CD4-positive, alpha-beta memory T cell (primary cell): Measurements from ENCODE around the gene CCDC186. TPM values are rescaled to one million over a fixed set of nuclear protein-coding genes. Genes with fewer than 3 reads are reported as not detected.
A peak's percentile ranks its signal among the peaks of the same experiment; 100 is the strongest.

ENCODE experiments used
- CTCF ChIA-PET: fragments of 350-600 bp; sonication (Branson Sonifier 250); formaldehyde crosslinking; loops from one replicate; lab custom pipeline; 2021; ENCODE audit warnings: inconsistent platforms; ENCODE audit not compliant: partially characterized antibody; lab: Charles Lee
- POLR2A ChIA-PET: fragments of 350-600 bp; sonication (Branson Sonifier 250); formaldehyde crosslinking; loops from one replicate; lab custom pipeline; 2021; ENCODE audit not compliant: partially characterized antibody; lab: Charles Lee
- DNase-seq, 5 donors: peaks; one replicate each; pipeline versions ENCODE4 v3.0.0 to v3.0.0-alpha.2; 2020 to 2022; ENCODE audit warnings: mixed read lengths in 1 of 5
- H3K27ac ChIP-seq: one replicate; pipeline ENCODE4 v1.7.0; 2013; ENCODE audit warnings: low read depth, low read length
- H3K27me3 ChIP-seq: 2 replicates; pipeline ENCODE4 v1.7.0; 2013; ENCODE audit warnings: mild to moderate bottlenecking, low read length, moderate library complexity; ENCODE audit not compliant: insufficient read depth
- H3K36me3 ChIP-seq: 2 replicates; pipeline ENCODE4 v1.7.0; 2013; ENCODE audit warnings: mild to moderate bottlenecking, low read length, moderate library complexity; ENCODE audit not compliant: insufficient read depth
- H3K4me1 ChIP-seq: 2 replicates; pipeline ENCODE4 v1.7.0; 2013; ENCODE audit warnings: mild to moderate bottlenecking, low read length, moderate library complexity; ENCODE audit not compliant: insufficient read depth
- H3K4me3 ChIP-seq, 2 donors: one replicate each; pipeline ENCODE4 v1.7.0; 2013; ENCODE audit warnings: low read length in 2 of 2, mild to moderate bottlenecking in 1 of 2
- H3K9me3 ChIP-seq, 2 donors: one replicate each; pipeline ENCODE4 v1.7.0; 2013; ENCODE audit warnings: low read length in 2 of 2, control low read depth in 1 of 2; ENCODE audit not compliant: control insufficient read depth in 1 of 2
- H3K27ac Mint-ChIP-seq, 7 donors: one replicate each; pipeline ENCODE4 v1.8.0; 2020 to 2021; ENCODE audit warnings: mixed read lengths in 7 of 7, mild to moderate bottlenecking in 6 of 7, inconsistent platforms in 3 of 7, moderate library complexity in 3 of 7
- H3K27me3 Mint-ChIP-seq, 2 donors: one replicate each; pipeline ENCODE4 v1.8.0; 2020 to 2021; ENCODE audit warnings: mixed read lengths in 2 of 2
- H3K36me3 Mint-ChIP-seq, 2 donors: one replicate each; pipeline ENCODE4 v1.8.0; 2020 to 2021; ENCODE audit warnings: mixed read lengths in 2 of 2, inconsistent platforms in 1 of 2, mild to moderate bottlenecking in 1 of 2
- H3K4me1 Mint-ChIP-seq, 4 donors: one replicate each; pipeline ENCODE4 v1.8.0; 2020 to 2021; ENCODE audit warnings: mixed read lengths in 4 of 4, mild to moderate bottlenecking in 1 of 4
- H3K4me3 Mint-ChIP-seq, 8 donors: one replicate each; pipeline ENCODE4 v1.8.0; 2020 to 2021; ENCODE audit warnings: mixed read lengths in 8 of 8, mild to moderate bottlenecking in 7 of 8, moderate library complexity in 6 of 8, inconsistent platforms in 3 of 8
- H3K9me3 Mint-ChIP-seq, 8 donors: one replicate each; pipeline ENCODE4 v1.8.0; 2020 to 2021; ENCODE audit warnings: mixed read lengths in 8 of 8, mild to moderate bottlenecking in 5 of 8, inconsistent platforms in 3 of 8, moderate library complexity in 1 of 8
- intact Hi-C: fragments of 100-400 bp; cut with micrococcal nuclease; formaldehyde crosslinking; loops from one replicate; pipeline ENCODE4 v1.15.1; 2023
- polyA plus RNA-seq, 2 donors: library from polyadenylated mRNA; unstranded; fragments of 300-500 nt; fragmentation: Illumina TruSeq; gene quantifications; one replicate each; pipeline ENCODE4 v1.2.3, GENCODE V29; 2021
- total RNA-seq, 2 experiments: library from RNA; stranded (reverse); gene quantifications; one replicate each; pipeline ENCODE4 v1.2.3, GENCODE V29; 2021

CCDC186 gene
- total and polyA plus RNA-seq, 4 experiments from 2014 or later: 20.8 to 43.3 (median 31.4) TPM

DNA sequence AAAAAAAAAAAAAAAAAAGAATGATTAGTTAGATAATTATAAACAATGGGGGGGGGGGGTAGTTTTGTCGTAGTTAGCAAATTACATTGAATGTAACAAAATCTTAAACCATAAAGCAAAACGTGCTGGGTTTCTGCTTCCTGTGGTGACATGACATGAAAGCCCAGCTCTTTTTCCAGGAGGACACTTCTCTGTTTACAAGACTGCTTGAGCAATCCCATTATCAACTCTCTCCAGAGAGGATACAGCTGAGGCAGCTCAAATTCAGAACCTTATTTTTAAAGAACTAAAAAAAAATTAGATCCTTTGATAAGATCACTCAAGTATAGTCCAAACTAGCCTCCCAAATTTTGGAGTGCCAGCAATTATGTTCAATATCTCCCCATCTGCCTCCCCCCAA, 71.7 kb downstream of the CCDC186 start:
- CTCF ChIA-PET: interaction anchor here (0.7 to 9.3 kb wide), 6 partner anchors 8 to 397 kb away, joined by 3 to 129 read pairs (median 6); no protein-coding TSS in a partner anchor
- DNase-seq: no peak
- Mint-ChIP-seq H3K4me1 (peaks cover 20 to 31% (median 23%) of the 10 kb centered on the region in 4 donors), H3K4me3 (no peak overlapping the region), H3K27me3 (peaks cover 19 to 24% of the 10 kb centered on the region in 2 donors), H3K27ac (no peak overlapping the region), H3K36me3 (no peaks in the 10 kb centered on the region), H3K9me3 (no peaks in the 10 kb centered on the region)
- Histone ChIP-seq H3K27me3 (peaks cover 12% of the 10 kb centered on the region), H3K27ac (no peak overlapping the region), H3K9me3 (no peaks in the 10 kb centered on the region), H3K4me3 (no peak overlapping the region), H3K36me3 (no peaks in the 10 kb centered on the region), H3K4me1 (peaks cover 15% of the 10 kb centered on the region)
- POLR2A ChIA-PET: no interaction called here
- intact Hi-C loops: loop anchor here (5.0 kb wide), 1 partner anchor 230 kb away; no protein-coding TSS in a partner anchor

DNA sequence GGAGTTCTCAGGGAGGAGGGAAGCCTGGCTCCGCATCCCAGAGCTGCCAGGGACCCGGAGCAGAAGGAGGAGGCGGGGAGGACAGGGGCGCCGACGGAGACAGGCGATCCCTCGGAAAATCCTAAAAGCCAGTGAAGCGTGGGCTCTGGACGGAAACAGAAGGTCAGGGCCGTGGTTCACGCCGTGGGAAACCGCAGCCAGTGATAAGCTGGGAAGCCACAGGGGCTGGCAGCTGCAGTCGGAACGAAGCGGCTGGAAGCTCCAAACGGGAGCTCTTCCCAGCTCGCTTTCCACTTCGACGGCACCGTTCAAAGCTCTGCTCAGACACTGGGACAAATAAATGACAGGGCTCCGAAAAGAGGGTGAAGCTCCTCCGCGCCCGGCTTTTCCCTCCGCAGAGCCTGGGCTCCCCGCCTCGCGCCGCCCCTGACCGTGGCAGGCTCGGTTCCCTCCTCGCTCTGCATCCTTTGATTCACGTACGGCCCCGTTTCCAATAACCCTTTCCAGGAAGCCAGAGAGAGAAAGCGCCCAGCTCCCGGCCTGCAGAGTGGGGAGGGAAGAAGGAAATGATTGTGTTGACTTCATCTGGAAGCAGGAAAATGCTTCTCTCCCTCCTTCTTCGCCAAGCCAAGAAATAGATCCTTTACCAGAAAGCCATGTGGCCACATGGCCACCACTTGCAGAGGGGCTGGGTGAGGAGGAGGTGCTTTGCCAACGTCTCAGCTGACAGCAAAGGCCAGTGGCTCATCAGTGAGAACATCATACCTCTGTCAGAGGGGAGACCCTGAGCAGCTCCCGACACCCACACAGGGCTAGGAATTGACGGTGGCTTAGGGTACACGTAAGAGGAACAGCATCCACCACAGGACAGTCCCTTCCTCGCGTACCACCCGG, 72.9 kb downstream of the CCDC186 start:
- no peaks in the 10 kb centered on the region for H3K36me3 Mint-ChIP-seq
- Histone ChIP-seq H3K9me3 (no peaks in the 10 kb centered on the region), H3K4me3 (no peak overlapping the region), H3K4me1 (peaks cover 23% of the 10 kb centered on the region), H3K27ac (no peak overlapping the region), H3K36me3 (no peaks in the 10 kb centered on the region), H3K27me3 (peaks cover 12% of the 10 kb centered on the region)
- ChIA-PET CTCF (interaction anchor here (0.8 to 9.3 kb wide), 5 partner anchors 13 to 302 kb away, joined by 3 to 129 read pairs (median 3); no protein-coding TSS in a partner anchor), POLR2A (interaction anchor here (1.0 kb wide), 1 partner anchor 139 kb away, joined by 4 read pairs; no protein-coding TSS in a partner anchor)
- H3K27me3 Mint-ChIP-seq: peaks cover 19 to 24% of the 10 kb centered on the region in 2 donors
- intact Hi-C loops: loop anchor here (5.0 kb wide), 1 partner anchor 229 kb away; no protein-coding TSS in a partner anchor
- H3K9me3 Mint-ChIP-seq: no peaks in the 10 kb centered on the region
- H3K4me3 Mint-ChIP-seq: peak overlapping the region; percentile 49 to 86 (median 74)
- peak overlapping the region in 2 of 7 donors; percentile 5 to 61 for H3K27ac Mint-ChIP-seq
- peaks cover 28 to 40% (median 31%) of the 10 kb centered on the region in 4 donors for H3K4me1 Mint-ChIP-seq
- DNase-seq: no peak

DNA sequence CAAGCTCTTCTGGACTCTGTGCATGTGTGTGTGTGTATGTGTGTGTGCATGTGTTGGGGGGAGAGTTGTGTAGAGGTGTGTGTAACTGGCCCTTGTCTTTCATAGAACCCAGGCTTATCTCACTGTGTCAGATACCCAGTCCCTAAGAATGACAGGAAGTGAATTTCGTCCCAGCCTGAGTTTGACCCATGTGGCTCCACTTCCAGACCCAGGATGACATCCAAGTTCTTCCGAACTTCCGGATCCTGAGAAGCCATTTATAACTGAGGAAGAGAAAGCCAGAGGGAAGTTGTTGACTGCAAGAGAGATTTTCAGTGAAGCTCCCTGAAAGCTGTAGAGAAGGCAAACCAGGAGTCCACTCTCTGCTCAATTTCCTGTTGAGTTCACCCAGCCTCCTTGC, 77.1 kb downstream of the CCDC186 start:
- ChIA-PET POLR2A (no interaction called here), CTCF (no interaction called here)
- peaks cover 34% of the 10 kb centered on the region for H3K4me1 ChIP-seq
- no peaks in the 10 kb centered on the region for H3K9me3 ChIP-seq
- Mint-ChIP-seq H3K4me3 (peak overlapping the region in 3 of 8 donors; percentile 3 to 55 (median 33)), H3K27me3 (peaks cover 14 to 19% of the 10 kb centered on the region in 2 donors), H3K4me1 (peaks cover 33 to 47% (median 42%) of the 10 kb centered on the region in 4 donors), H3K36me3 (no peaks in the 10 kb centered on the region), H3K9me3 (peaks cover 0 to 3% (median 0%) of the 10 kb centered on the region in 8 donors), H3K27ac (no peak overlapping the region)
- H3K4me3 ChIP-seq: no peak overlapping the region
- H3K36me3 ChIP-seq: no peaks in the 10 kb centered on the region
- intact Hi-C loops: no loop called here
- peaks cover 12% of the 10 kb centered on the region for H3K27me3 ChIP-seq
- DNase-seq: no peak
- no peak overlapping the region for H3K27ac ChIP-seq

DNA sequence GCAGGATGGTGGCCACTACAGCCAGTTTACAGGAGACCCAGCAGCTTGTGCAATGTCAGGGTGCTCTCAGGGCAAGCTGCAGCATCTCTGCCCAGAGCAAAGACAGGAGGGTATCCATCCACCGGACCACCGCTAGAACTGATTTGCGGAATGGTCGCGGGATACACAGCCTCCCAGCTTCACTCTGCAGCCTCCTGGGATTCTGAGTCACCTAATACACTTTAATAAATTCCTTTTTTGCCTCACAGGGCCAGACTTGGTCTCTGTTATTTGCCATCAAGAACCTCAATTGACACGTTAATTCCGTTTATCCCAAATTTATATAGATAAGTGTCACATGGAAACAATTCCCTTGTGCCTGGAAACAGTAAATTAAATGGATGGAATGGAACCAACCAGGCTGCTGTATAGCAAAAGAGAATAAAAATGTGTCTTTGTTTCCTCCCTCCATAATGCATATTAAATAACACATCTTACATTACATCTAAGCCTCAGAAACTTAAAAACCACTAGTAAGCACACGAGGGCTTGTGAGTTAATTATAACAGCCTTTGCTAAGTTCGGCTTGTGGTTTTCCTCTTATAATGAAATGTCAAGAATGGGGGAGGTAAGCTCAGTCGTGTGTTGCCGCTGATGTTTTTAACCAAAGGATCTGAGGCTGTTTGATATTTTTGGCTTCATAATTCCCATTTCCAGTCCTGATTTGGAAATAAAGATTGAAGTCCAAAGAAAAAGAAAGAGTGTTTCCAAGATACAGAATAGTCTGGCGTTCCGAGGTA, 78.3 kb downstream of the CCDC186 start:
- Mint-ChIP-seq H3K4me3 (peak overlapping the region in 4 of 8 donors; percentile 28 to 60 (median 37)), H3K9me3 (peaks cover 0 to 3% (median 0%) of the 10 kb centered on the region in 8 donors), H3K27ac (no peak overlapping the region), H3K4me1 (peaks cover 29 to 38% (median 33%) of the 10 kb centered on the region in 4 donors), H3K27me3 (peaks cover 12% of the 10 kb centered on the region in 2 donors), H3K36me3 (no peaks in the 10 kb centered on the region)
- ChIA-PET CTCF (interaction anchor here (0.6 to 1.0 kb wide), 3 partner anchors 28 to 293 kb away, joined by 3 read pairs; no protein-coding TSS in a partner anchor), POLR2A (no interaction called here)
- no peaks in the 10 kb centered on the region for H3K9me3 ChIP-seq
- no peak overlapping the region for H3K27ac ChIP-seq
- H3K4me3 ChIP-seq: no peak overlapping the region
- intact Hi-C loops: no loop called here
- peaks cover 24% of the 10 kb centered on the region for H3K4me1 ChIP-seq
- no peaks in the 10 kb centered on the region for H3K36me3 ChIP-seq
- H3K27me3 ChIP-seq: peaks cover 3% of the 10 kb centered on the region
- peak in 1 of 5 donors; percentile 16 for DNase-seq

DNA sequence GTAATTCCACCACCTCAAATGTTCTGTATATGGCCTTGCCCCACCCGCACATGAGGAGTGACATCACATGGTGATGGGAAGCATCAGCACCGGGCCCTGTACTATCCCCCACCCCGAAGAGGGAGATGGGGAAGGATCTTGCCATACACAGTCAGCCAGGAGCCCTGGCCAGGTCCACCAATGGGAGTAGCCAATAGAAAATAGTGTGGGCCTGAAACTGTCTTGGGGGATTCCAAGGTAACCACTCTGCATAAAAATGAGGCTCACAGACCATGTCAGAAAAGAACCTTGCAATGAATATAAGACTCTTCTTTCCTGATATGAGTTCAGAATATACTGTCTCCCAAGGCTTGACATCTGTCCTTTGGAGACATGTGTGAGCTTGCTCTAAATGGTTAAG, 79.2 kb downstream of the CCDC186 start:
- intact Hi-C loops: no loop called here
- H3K27ac ChIP-seq: no peak overlapping the region
- H3K4me3 ChIP-seq: no peak overlapping the region
- Mint-ChIP-seq H3K27ac (no peak overlapping the region), H3K27me3 (peaks cover 2% of the 10 kb centered on the region in 2 donors), H3K9me3 (peaks cover 0 to 3% (median 0%) of the 10 kb centered on the region in 8 donors), H3K4me1 (peaks cover 19 to 28% (median 23%) of the 10 kb centered on the region in 4 donors), H3K4me3 (peak overlapping the region in 1 of 8 donors; percentile 19), H3K36me3 (no peaks in the 10 kb centered on the region)
- no peaks in the 10 kb centered on the region for H3K9me3 ChIP-seq
- DNase-seq: no peak
- H3K36me3 ChIP-seq: no peaks in the 10 kb centered on the region
- ChIA-PET CTCF (interaction anchor here (1.0 kb wide), 1 partner anchor 291 kb away, joined by 3 read pairs; no protein-coding TSS in a partner anchor), POLR2A (no interaction called here)
- no peaks in the 10 kb centered on the region for H3K27me3 ChIP-seq
- peaks cover 19% of the 10 kb centered on the region for H3K4me1 ChIP-seq

DNA sequence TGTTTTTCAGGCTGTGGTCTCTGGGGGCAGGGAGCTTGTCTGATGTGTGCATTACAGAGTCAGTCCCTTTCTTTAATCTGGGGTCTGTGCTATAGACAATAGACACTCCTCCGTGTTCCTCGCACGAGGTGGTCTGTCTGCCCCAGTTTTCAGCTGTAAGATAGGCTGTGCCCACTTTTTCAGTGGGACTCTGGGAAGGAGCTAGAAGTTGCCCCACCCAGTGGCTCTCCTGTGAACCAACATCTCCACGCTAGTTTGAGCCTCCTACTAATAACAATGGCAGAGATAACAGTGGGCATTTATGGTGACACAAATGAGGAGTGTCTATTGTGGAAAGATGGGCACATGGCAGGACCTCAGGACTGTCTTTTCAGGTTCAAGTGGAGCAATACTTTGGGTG, 86.3 kb downstream of the CCDC186 start:
- Mint-ChIP-seq H3K4me1 (no peaks in the 10 kb centered on the region), H3K4me3 (no peak overlapping the region), H3K27ac (no peak overlapping the region), H3K9me3 (peaks cover 0 to 1% (median 0%) of the 10 kb centered on the region in 8 donors), H3K36me3 (no peaks in the 10 kb centered on the region), H3K27me3 (no peaks in the 10 kb centered on the region)
- ChIA-PET CTCF (no interaction called here), POLR2A (no interaction called here)
- Histone ChIP-seq H3K4me3 (no peak overlapping the region), H3K4me1 (no peaks in the 10 kb centered on the region), H3K27ac (no peak overlapping the region), H3K27me3 (no peaks in the 10 kb centered on the region), H3K36me3 (no peaks in the 10 kb centered on the region), H3K9me3 (no peaks in the 10 kb centered on the region)
- intact Hi-C loops: loop anchor here (10.0 kb wide), 1 partner anchor 123 kb away; no protein-coding TSS in a partner anchor
- no peak for DNase-seq
